Measurements from ENCODE around the gene ST8SIA6. TPM values are rescaled to one million over a fixed set of nuclear protein-coding genes. Genes with fewer than 3 reads are reported as not detected.

ST8SIA6 gene
- total RNA-seq, 1 experiment from 2014 or later, result 0.14 TPM

DNA sequence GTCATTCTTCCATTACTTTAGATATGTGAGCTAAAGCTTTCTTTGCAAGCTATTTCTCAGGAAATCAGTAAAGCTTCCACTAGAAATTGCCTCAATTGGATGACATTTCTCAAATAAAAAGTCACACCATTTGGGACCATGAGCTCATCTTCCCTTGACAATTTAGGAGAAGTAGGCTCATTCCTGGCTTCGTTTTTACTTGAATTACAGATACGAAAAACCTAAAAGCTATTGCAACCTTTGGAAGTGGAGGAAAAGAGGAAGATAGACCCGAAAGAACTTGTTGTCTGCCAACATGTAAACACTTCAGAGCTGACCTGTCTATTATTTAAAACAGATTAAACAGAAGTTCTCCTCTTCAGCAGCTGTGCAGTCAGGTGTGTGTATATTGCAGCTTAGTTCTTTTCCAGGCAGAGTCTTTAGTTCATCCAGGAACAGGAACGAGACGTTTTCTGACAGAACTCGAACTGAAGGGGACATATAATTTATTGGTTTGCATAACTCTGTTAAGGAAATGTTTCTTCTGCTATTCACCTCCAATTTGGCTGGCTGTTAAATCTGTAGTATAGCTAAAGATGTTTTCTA, 43.1 kb upstream of the ST8SIA6 start:
- CTCF ChIA-PET, result no interaction called here
- H3K27me3 Mint-ChIP-seq (ENCODE audit: unreplicated experiment), result no peaks in the 10 kb centered on the region
- no peaks in the 10 kb centered on the region for H3K9me3 Mint-ChIP-seq (ENCODE audit: low read depth, unreplicated experiment)
- H3K27ac Mint-ChIP-seq (ENCODE audit: unreplicated experiment), result no peak overlapping the region
- BruUV-seq (replicated peaks), result no TSS peak
- intact Hi-C loops (cut with micrococcal nuclease; ENCODE audit: unreplicated experiment), result no loop called here
- peaks cover 4% of the 10 kb centered on the region for H3K36me3 Mint-ChIP-seq (ENCODE audit: insufficient read depth, unreplicated experiment)
- no peak for DNase-seq
- H3K4me1 Mint-ChIP-seq (ENCODE audit: low read depth, unreplicated experiment), result peaks cover 11% of the 10 kb centered on the region
- TF ChIP-seq, protein P1, sequence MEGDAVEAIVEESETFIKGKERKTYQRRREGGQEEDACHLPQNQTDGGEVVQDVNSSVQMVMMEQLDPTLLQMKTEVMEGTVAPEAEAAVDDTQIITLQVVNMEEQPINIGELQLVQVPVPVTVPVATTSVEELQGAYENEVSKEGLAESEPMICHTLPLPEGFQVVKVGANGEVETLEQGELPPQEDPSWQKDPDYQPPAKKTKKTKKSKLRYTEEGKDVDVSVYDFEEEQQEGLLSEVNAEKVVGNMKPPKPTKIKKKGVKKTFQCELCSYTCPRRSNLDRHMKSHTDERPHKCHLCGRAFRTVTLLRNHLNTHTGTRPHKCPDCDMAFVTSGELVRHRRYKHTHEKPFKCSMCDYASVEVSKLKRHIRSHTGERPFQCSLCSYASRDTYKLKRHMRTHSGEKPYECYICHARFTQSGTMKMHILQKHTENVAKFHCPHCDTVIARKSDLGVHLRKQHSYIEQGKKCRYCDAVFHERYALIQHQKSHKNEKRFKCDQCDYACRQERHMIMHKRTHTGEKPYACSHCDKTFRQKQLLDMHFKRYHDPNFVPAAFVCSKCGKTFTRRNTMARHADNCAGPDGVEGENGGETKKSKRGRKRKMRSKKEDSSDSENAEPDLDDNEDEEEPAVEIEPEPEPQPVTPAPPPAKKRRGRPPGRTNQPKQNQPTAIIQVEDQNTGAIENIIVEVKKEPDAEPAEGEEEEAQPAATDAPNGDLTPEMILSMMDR (IDR thresholded peaks at IDR 0.05; ENCODE audit: unreplicated experiment), result no peak
- H3K4me3 Mint-ChIP-seq (ENCODE audit: low read depth, unreplicated experiment), result no peak overlapping the region

DNA sequence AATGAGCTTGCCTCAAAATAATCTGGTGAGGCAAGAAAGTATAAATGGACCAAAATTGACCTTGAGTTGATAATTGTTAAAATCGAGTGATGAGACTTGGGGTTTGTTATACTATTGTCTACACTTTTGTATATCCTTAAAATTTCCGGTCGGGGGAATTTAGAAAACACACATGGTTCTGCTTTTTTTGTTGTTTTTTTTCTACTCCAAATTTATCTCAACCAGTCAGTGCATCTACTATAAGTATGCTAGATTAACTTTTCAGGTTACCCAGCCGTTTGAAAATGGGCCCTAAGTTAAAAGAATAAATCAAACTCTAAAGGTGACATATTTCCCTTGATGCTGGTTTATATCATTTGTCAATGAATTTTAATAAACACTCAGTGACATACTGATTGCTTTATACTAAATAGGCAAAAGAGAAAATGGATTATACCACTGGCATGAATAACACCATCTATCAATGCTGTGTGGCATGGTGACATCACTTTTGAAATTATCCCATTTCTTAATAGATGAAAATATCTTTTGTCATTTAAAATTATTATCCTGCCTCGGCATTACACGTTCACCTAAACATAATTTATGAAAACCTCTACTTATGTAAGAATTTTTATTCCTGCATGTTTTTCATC, 40.3 kb upstream of the ST8SIA6 start:
- H3K4me1 Mint-ChIP-seq (ENCODE audit: low read depth, unreplicated experiment), result peaks cover 11% of the 10 kb centered on the region
- CTCF ChIA-PET, result interaction anchor here (0.6 kb wide), 1 partner anchor 79 kb away, joined by 9 read pairs; no protein-coding TSS in a partner anchor
- no peak for DNase-seq
- peaks cover 4% of the 10 kb centered on the region for H3K36me3 Mint-ChIP-seq (ENCODE audit: insufficient read depth, unreplicated experiment)
- intact Hi-C loops (cut with micrococcal nuclease; ENCODE audit: unreplicated experiment), result no loop called here
- H3K27me3 Mint-ChIP-seq (ENCODE audit: unreplicated experiment), result no peaks in the 10 kb centered on the region
- BruUV-seq (replicated peaks), result no TSS peak
- H3K4me3 Mint-ChIP-seq (ENCODE audit: low read depth, unreplicated experiment), result no peak overlapping the region
- no peaks in the 10 kb centered on the region for H3K9me3 Mint-ChIP-seq (ENCODE audit: low read depth, unreplicated experiment)
- TF ChIP-seq, protein P1 (IDR thresholded peaks at IDR 0.05; ENCODE audit: unreplicated experiment), result no peak
- no peak overlapping the region for H3K27ac Mint-ChIP-seq (ENCODE audit: unreplicated experiment)

DNA sequence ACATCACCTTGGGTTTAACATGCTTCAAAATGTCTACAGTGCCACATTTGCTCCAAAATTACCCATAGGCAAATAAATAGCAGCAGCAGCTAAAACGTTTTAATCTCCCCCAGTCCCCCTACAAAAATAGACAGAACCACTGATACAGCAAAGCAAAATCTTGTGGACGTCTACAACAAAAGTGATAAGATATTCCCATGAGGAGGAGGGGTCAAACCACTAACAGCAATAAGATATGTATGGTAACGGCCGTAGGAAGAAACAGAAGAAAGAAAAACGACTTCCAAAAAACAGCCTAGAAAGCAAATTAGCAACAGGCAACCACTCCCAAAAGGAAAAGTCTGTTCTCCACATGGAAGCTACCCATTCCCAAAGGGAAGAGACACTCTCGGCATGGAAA, 34.5 kb upstream of the ST8SIA6 start:
- H3K4me3 Mint-ChIP-seq (ENCODE audit: low read depth, unreplicated experiment), result no peak overlapping the region
- no peaks in the 10 kb centered on the region for H3K4me1 Mint-ChIP-seq (ENCODE audit: low read depth, unreplicated experiment)
- intact Hi-C loops (cut with micrococcal nuclease; ENCODE audit: unreplicated experiment), result no loop called here
- H3K27me3 Mint-ChIP-seq (ENCODE audit: unreplicated experiment), result no peaks in the 10 kb centered on the region
- TF ChIP-seq, protein P1 (IDR thresholded peaks at IDR 0.05; ENCODE audit: unreplicated experiment), result no peak
- CTCF ChIA-PET, result interaction anchor here (0.5 to 0.6 kb wide), 2 partner anchors 15 to 73 kb away, joined by 3 read pairs; no protein-coding TSS in a partner anchor
- no peak overlapping the region for H3K27ac Mint-ChIP-seq (ENCODE audit: unreplicated experiment)
- no peaks in the 10 kb centered on the region for H3K9me3 Mint-ChIP-seq (ENCODE audit: low read depth, unreplicated experiment)
- DNase-seq, result no peak
- BruUV-seq (replicated peaks), result no TSS peak
- H3K36me3 Mint-ChIP-seq (ENCODE audit: insufficient read depth, unreplicated experiment), result no peaks in the 10 kb centered on the region

DNA sequence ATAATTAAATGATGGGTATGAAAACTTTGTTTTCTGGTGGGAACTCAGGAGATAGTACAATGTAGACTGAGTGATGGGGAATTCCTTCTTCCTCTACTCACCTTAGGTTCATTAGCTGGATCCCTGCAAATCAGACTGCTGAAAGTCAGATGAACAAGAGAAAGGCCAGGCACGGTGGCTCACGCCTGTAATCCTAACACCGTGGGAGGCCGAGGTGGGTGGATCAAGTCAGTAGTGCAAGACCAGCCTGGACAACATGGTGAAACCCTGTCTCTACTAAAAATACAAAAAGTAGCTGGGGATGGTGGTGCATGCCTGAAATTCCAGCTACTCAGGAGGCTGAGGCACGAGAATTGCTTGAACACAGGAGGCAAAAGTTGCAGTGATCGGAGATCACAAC, 28.7 kb upstream of the ST8SIA6 start:
- Mint-ChIP-seq H3K27me3 (ENCODE audit: unreplicated experiment) (no peaks in the 10 kb centered on the region), H3K36me3 (ENCODE audit: insufficient read depth, unreplicated experiment) (no peaks in the 10 kb centered on the region), H3K4me1 (ENCODE audit: low read depth, unreplicated experiment) (no peaks in the 10 kb centered on the region), H3K4me3 (ENCODE audit: low read depth, unreplicated experiment) (no peak overlapping the region), H3K27ac (ENCODE audit: unreplicated experiment) (no peak overlapping the region), H3K9me3 (ENCODE audit: low read depth, unreplicated experiment) (no peaks in the 10 kb centered on the region)
- TF ChIP-seq, protein P1 (IDR thresholded peaks at IDR 0.05; ENCODE audit: unreplicated experiment), result no peak
- CTCF ChIA-PET, result no interaction called here
- intact Hi-C loops (cut with micrococcal nuclease; ENCODE audit: unreplicated experiment), result no loop called here
- no TSS peak for BruUV-seq (replicated peaks)
- no peak for DNase-seq
